ENCODE measurements around the gene ADAMTSL2. TPM values are rescaled to one million over a fixed set of nuclear protein-coding genes. Genes with fewer than 3 reads are reported as not detected.

The ADAMTSL2 gene
- total RNA-seq, 1 donor from 2014 or later: 0.16 TPM

DNA sequence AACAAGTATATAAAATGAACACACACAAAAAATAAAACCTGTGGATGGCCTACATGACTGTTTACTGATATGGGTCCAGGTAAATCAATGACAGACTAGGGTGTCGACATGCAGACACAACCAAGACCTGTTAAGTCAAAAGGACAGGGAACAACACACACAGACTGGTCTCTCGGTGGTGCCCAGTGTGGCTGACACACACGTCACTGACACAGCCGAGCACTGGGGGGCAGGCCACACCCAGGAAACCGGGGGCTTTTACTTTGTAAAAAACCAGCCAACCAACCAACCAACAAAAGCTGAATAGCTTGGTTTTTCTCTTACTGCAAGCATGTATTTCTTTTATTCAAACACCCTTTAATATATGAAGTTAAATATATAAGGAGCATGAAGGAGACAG is 69.7 kb downstream of the ADAMTSL2 start:
- Mint-ChIP-seq H3K4me3 (no peak overlapping the region), H3K27me3 (ENCODE audit: low read depth) (peaks cover 51% of the 10 kb centered on the region), H3K4me1 (no peaks in the 10 kb centered on the region), H3K36me3 (ENCODE audit: low read depth) (no peaks in the 10 kb centered on the region), H3K27ac (ENCODE audit: unreplicated experiment) (no peak overlapping the region), H3K9me3 (no peaks in the 10 kb centered on the region)
- no peak for DNase-seq (ENCODE audit: low read depth, low spot score)
- TF ChIP-seq, protein P1, sequence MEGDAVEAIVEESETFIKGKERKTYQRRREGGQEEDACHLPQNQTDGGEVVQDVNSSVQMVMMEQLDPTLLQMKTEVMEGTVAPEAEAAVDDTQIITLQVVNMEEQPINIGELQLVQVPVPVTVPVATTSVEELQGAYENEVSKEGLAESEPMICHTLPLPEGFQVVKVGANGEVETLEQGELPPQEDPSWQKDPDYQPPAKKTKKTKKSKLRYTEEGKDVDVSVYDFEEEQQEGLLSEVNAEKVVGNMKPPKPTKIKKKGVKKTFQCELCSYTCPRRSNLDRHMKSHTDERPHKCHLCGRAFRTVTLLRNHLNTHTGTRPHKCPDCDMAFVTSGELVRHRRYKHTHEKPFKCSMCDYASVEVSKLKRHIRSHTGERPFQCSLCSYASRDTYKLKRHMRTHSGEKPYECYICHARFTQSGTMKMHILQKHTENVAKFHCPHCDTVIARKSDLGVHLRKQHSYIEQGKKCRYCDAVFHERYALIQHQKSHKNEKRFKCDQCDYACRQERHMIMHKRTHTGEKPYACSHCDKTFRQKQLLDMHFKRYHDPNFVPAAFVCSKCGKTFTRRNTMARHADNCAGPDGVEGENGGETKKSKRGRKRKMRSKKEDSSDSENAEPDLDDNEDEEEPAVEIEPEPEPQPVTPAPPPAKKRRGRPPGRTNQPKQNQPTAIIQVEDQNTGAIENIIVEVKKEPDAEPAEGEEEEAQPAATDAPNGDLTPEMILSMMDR (conservative IDR thresholded peaks at IDR 0.05): no peak

DNA sequence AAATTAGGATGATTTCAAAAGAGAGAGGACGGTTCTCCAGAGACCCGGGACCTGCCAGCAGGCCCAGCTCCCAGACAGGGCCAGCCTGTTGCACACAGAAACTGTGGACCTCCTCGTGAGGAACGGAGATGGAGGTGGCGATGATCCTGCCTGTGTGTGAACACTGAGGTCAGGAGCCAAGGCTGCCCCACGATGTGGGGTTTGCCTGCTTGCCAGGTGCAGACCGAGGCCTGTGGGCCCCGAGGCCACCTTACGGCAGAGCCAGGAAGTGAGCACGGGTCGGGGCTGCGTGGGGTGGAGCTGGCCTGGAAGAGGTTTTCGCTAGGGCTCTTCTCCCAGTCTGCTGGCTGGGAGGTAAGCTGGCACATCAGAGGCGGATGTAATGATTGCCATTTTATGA is 70.4 kb downstream of the ADAMTSL2 start:
- H3K9me3 Mint-ChIP-seq: no peaks in the 10 kb centered on the region
- no peaks in the 10 kb centered on the region for H3K4me1 Mint-ChIP-seq
- H3K27ac Mint-ChIP-seq (ENCODE audit: unreplicated experiment): peak overlapping the region; percentile 27
- DNase-seq (ENCODE audit: low read depth, low spot score): no peak
- H3K36me3 Mint-ChIP-seq (ENCODE audit: low read depth): no peaks in the 10 kb centered on the region
- no peak overlapping the region for H3K4me3 Mint-ChIP-seq
- peaks cover 56% of the 10 kb centered on the region for H3K27me3 Mint-ChIP-seq (ENCODE audit: low read depth)
- TF ChIP-seq, protein P1 (conservative IDR thresholded peaks at IDR 0.05): no peak

DNA sequence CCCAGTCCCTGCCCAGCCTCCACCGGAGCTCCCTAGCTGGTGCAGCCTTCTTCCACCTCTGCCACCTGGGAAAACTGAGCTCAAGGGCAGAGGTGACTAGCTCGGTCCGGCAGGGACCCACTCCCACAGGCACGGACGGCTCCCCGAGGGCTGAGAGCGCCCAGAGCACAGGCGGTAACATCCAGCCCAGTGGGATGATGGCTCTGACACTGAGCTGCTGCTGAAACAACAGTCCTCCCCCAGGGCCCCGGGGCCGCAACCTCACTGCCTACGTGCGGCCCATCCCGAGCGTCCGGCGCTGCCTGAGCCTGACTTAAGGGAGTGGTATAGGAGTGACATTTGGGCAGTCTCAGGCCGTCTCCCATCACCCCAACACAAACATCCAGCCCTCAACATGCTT is 70.9 kb downstream of the ADAMTSL2 start:
- Mint-ChIP-seq H3K4me3 (no peak overlapping the region), H3K27me3 (ENCODE audit: low read depth) (peaks cover 62% of the 10 kb centered on the region), H3K9me3 (no peaks in the 10 kb centered on the region), H3K4me1 (no peaks in the 10 kb centered on the region), H3K36me3 (ENCODE audit: low read depth) (no peaks in the 10 kb centered on the region), H3K27ac (ENCODE audit: unreplicated experiment) (no peak overlapping the region)
- DNase-seq (ENCODE audit: low read depth, low spot score): no peak
- TF ChIP-seq, protein P1 (conservative IDR thresholded peaks at IDR 0.05): no peak

DNA sequence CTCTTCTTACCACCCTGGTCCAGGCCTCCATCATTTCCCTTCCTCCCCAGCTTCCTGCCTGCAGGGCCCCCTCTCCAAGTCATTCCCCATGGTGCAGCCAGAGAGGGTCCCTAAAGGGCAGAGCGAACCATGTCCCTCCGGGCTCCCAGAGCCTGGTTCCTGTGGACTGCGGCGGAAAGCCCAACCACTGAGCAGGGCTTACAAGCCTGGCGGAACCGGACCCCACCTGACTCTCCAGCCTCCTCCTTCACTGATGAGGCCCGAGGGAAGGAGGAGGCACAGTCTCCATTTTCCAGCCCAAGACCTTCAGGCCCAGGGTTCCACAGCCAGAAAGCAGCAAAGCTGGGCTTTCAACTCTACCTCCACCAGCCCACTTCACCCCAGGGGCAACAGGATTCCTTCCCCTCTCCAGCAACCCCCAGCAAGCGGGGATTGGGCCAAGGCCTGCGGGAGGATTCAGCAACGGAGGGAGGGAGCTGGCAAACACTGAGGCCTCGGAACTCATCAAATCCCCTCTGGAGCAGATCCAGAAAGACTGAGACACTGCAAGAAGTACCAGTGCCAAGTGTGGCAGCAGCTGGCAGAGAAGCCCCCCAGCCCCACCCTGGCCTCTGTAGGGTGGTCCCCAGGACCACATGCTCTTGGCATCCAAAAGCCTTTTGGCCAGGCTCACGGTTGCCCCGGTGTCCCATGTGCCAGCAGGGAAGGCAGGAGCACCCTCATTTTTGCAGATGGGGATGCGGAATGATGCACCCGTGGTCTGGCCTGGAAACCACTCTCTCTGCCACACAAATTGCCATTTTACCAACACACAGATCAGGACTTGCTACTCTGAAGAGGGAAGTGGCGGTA is 71.6 kb downstream of the ADAMTSL2 start:
- H3K4me1 Mint-ChIP-seq: no peaks in the 10 kb centered on the region
- DNase-seq (ENCODE audit: low read depth, low spot score): no peak
- no peak overlapping the region for H3K27ac Mint-ChIP-seq (ENCODE audit: unreplicated experiment)
- H3K27me3 Mint-ChIP-seq (ENCODE audit: low read depth): peaks cover 69% of the 10 kb centered on the region
- H3K9me3 Mint-ChIP-seq: no peaks in the 10 kb centered on the region
- H3K36me3 Mint-ChIP-seq (ENCODE audit: low read depth): no peaks in the 10 kb centered on the region
- no peak overlapping the region for H3K4me3 Mint-ChIP-seq
- TF ChIP-seq, protein P1 (conservative IDR thresholded peaks at IDR 0.05): no peak

DNA sequence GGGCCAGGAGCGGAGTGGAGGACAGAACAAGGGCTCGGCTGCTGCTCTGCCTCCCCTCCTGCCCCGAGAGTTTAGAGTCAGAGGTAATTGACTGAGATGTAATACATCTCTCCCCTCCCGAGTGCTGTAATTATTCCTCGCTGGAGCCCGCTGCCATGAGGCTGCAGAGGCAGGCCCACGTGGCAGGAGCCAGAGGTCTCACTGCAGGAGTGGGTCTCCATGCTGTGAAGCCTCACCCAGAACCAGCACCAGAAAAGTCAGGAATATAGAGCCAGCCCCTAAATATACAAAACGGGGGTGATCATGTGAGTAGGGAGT is 72.2 kb downstream of the ADAMTSL2 start:
- H3K4me3 Mint-ChIP-seq: no peak overlapping the region
- no peaks in the 10 kb centered on the region for H3K36me3 Mint-ChIP-seq (ENCODE audit: low read depth)
- peaks cover 72% of the 10 kb centered on the region for H3K27me3 Mint-ChIP-seq (ENCODE audit: low read depth)
- H3K4me1 Mint-ChIP-seq: no peaks in the 10 kb centered on the region
- TF ChIP-seq, protein P1 (conservative IDR thresholded peaks at IDR 0.05): no peak
- no peak overlapping the region for H3K27ac Mint-ChIP-seq (ENCODE audit: unreplicated experiment)
- no peaks in the 10 kb centered on the region for H3K9me3 Mint-ChIP-seq
- DNase-seq (ENCODE audit: low read depth, low spot score): no peak
